ENCODE results near the gene ARMH1.

The ARMH1 gene

GRCh38 chr1:44646261-44647110 is 28.0 kb upstream of the ARMH1 start:
- TF ChIP-seq, protein P1, sequence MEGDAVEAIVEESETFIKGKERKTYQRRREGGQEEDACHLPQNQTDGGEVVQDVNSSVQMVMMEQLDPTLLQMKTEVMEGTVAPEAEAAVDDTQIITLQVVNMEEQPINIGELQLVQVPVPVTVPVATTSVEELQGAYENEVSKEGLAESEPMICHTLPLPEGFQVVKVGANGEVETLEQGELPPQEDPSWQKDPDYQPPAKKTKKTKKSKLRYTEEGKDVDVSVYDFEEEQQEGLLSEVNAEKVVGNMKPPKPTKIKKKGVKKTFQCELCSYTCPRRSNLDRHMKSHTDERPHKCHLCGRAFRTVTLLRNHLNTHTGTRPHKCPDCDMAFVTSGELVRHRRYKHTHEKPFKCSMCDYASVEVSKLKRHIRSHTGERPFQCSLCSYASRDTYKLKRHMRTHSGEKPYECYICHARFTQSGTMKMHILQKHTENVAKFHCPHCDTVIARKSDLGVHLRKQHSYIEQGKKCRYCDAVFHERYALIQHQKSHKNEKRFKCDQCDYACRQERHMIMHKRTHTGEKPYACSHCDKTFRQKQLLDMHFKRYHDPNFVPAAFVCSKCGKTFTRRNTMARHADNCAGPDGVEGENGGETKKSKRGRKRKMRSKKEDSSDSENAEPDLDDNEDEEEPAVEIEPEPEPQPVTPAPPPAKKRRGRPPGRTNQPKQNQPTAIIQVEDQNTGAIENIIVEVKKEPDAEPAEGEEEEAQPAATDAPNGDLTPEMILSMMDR (IDR thresholded peaks at IDR 0.05) = no peak
- DNase-seq = no peak
- Histone ChIP-seq H3K4me1 (peaks cover 0 to 27% (median 3%) of the 10 kb centered on the region in 4 donors), H3K27me3 (no peaks in the 10 kb centered on the region), H3K9me3 (no peaks in the 10 kb centered on the region), H3K4me3 (no peak overlapping the region), H3K27ac (peak overlapping the region in 1 of 2 donors; percentile 8), H3K36me3 (peaks cover 52 to 100% (median 99%) of the 10 kb centered on the region in 3 donors)
- intact Hi-C loops (cut with DNase I; ENCODE audit: low total_unique reads) = no loop called here

DNA sequence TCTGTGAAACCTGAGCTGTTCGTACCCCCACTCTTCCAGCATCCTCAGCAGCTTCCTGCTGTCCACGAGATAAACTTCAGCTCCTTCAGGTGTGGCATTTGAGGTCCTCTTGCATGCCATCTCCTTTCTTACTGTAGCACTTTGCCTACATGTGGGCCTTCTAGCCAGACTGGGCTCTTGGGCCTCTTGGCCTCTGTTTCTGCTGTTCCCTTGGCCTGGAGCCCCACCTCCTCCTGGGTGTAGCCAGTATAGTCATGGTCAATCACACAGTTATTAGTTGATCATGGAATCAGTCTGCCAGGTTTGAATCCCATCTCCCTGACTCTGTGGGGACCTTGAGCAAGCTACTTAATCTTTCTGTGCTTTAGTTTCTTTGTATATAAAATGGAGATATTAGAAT is 26.6 kb upstream of the ARMH1 start:
- Histone ChIP-seq H3K4me1 (peaks cover 0 to 23% (median 3%) of the 10 kb centered on the region in 4 donors), H3K4me3 (no peak overlapping the region), H3K27me3 (no peaks in the 10 kb centered on the region), H3K27ac (no peak overlapping the region), H3K36me3 (peaks cover 40 to 89% (median 86%) of the 10 kb centered on the region in 3 donors), H3K9me3 (no peaks in the 10 kb centered on the region)
- no peak for DNase-seq
- TF ChIP-seq, protein P1 (IDR thresholded peaks at IDR 0.05) = no peak
- intact Hi-C loops (cut with DNase I; ENCODE audit: low total_unique reads) = no loop called here

DNA sequence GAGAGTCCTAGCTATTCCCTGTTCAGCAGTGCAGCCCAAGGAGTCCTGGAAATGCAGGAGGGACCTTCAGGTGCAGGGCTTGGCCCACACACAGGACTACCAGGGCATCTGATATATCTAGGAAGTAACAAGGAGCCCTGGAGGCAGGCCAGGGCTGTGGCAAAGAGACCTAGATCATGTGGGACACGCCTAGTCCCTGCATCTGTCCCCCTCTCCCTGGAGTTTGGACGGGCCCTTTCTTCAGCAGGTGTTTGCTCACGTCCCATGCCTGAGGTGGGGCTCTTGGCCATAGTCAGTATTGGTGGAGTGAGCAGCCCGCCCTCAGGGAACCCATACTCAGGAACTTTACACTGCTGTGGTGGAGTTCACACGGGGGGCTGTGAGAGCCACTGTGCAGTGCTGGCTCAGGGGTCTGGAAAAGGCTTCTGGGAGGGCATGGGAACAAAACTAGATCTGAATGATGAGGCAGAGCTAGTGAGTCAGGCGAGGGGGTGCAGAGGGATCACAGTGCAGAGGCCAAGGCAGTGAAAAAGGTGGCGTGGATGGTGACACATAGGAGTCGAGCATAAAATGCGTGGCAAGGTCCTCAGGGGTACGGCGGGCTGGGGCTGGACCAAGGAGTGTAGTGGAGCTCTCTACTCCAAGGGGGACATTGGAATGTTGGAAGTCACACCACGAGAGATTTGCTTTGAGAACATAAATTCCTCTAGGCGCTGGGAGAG is 25.8 kb upstream of the ARMH1 start:
- TF ChIP-seq, protein P1 (IDR thresholded peaks at IDR 0.05) = no peak
- Histone ChIP-seq H3K4me1 (peaks cover 0 to 16% (median under 1%) of the 10 kb centered on the region in 4 donors), H3K27ac (no peak overlapping the region), H3K9me3 (no peaks in the 10 kb centered on the region), H3K36me3 (peaks cover 40 to 85% (median 79%) of the 10 kb centered on the region in 3 donors), H3K27me3 (no peaks in the 10 kb centered on the region), H3K4me3 (no peak overlapping the region)
- no peak for DNase-seq
- intact Hi-C loops (cut with DNase I; ENCODE audit: low total_unique reads) = no loop called here

DNA sequence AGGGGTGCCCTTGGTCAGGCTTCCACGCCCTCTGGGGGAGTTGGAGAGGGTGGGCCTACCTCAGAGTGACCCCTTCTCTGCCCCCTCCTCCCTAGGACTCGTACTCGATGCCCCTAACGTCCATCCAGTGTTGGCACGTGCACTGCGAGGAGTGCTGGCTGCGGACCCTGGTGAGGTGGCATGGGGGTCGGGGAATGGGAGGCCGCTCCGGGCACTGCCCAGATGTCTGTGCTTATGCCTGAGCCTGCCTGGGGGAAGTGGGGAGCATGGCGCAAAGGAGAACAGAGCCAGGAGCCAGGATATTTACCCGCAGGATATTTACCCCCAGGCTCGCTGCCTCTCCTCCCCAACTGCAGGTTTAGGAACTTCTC is 24.7 kb upstream of the ARMH1 start:
- Histone ChIP-seq H3K9me3 (no peaks in the 10 kb centered on the region), H3K27me3 (no peaks in the 10 kb centered on the region), H3K4me3 (no peak overlapping the region), H3K4me1 (peaks cover 0 to 7% (median 0%) of the 10 kb centered on the region in 4 donors), H3K27ac (no peak overlapping the region), H3K36me3 (peaks cover 33 to 83% (median 68%) of the 10 kb centered on the region in 3 donors)
- TF ChIP-seq, protein P1 (IDR thresholded peaks at IDR 0.05) = no peak
- intact Hi-C loops (cut with DNase I; ENCODE audit: low total_unique reads) = loop anchor here (5.0 kb wide), 2 partner anchors 42 to 432 kb away; no protein-coding TSS in a partner anchor
- DNase-seq = no peak

- TF ChIP-seq, protein P1 (IDR thresholded peaks at IDR 0.05) = no peak
- no peak for DNase-seq
- intact Hi-C loops (cut with DNase I; ENCODE audit: low total_unique reads) = loop anchor here (5.0 kb wide), 2 partner anchors 43 to 433 kb away; no protein-coding TSS in a partner anchor
Measured at GRCh38 chr1:44650159-44650831, 24.2 kb upstream of the ARMH1 start.

More at GRCh38 chr1:44650159-44650831, 24.2 kb upstream of the ARMH1 start:
- Histone ChIP-seq H3K36me3 (peaks cover 29 to 83% (median 63%) of the 10 kb centered on the region in 3 donors), H3K9me3 (no peaks in the 10 kb centered on the region), H3K4me1 (peaks cover 0 to 2% (median 0%) of the 10 kb centered on the region in 4 donors), H3K4me3 (no peak overlapping the region), H3K27me3 (no peaks in the 10 kb centered on the region), H3K27ac (no peak overlapping the region)
